HCT116 (cell line): ENCODE measurements around the gene WWTR1. TPM values are rescaled to one million over a fixed set of nuclear protein-coding genes. Genes with fewer than 3 reads are reported as not detected.

Experiments used
- ATAC-seq: fragments of 200-7000 bp; cut with Tn5 transposase; 2 replicates; pipeline ENCODE4 v1.9.1; 2020; ENCODE audit warnings: mild to moderate bottlenecking, moderate library complexity
- BruUV-seq: library from RNA; stranded (reverse); fragments of 400-500 nt; replicated peaks from 2 replicates; lab custom pipeline; 2021; lab: Mats Ljungman, UMichigan
- CTCF ChIA-PET: fragments of 300-600 bp; sonication (Branson Sonifier 250); formaldehyde crosslinking; loops from one replicate; lab custom pipeline; 2021; ENCODE audit warnings: antibody characterized with exemption; lab: Charles Lee
- POLR2A ChIA-PET: fragments of 300-600, 350-600 bp; sonication (Branson Sonifier 250); formaldehyde crosslinking; loops from one replicate; lab custom pipeline; 2021; ENCODE audit warnings: antibody characterized with exemption; lab: Charles Lee
- RAD21 ChIA-PET, 2 experiments: fragments of 300-600 bp; sonication (Branson Sonifier 250); formaldehyde crosslinking; loops; one replicate each; lab custom pipeline; 2023; ENCODE audit warnings: low total read pairs in 2 of 2; ENCODE audit not compliant: uncharacterized antibody in 2 of 2, unreplicated experiment in 2 of 2, low non-redundant PET in 1 of 2; lab: Charles Lee
- DNase-seq: peaks from one replicate; pipeline ENCODE4 v3.0.0-alpha.2; 2010; ENCODE audit warnings: low read depth, low spot score
- H2AFZ ChIP-seq: fragments of 200-600 bp; shearing (Covaris generic), sonication (generic); 2 replicates; pipeline ENCODE4 v1.6.1; 2017; ENCODE audit warnings: low read depth, mixed run types, mixed read lengths, antibody characterized with exemption, low read length; ENCODE audit not compliant: poor library complexity, severe bottlenecking
- H3K27ac ChIP-seq: 2 replicates; pipeline ENCODE4 v1.5.1; 2012; ENCODE audit warnings: low read depth, low read length
- H3K27me3 ChIP-seq: fragments of 200-600 bp; sonication (generic); 2 replicates; pipeline ENCODE4 v1.6.1; 2016; ENCODE audit warnings: mixed run types, low read length, mixed read lengths; ENCODE audit not compliant: insufficient read depth
- H3K36me3 ChIP-seq, 2 experiments: fragments of 200-500 bp in 1 of 2; fragments of 200-600 bp in 1 of 2; sonication (Bioruptor generic) in 1 of 2; sonication (generic) in 1 of 2; 2 replicates each; pipeline versions ENCODE4 v1.5.1 to v1.6.1; 2014 to 2016; ENCODE audit warnings: low read length in 2 of 2, inconsistent platforms in 1 of 2, mixed read lengths in 1 of 2, mixed run types in 1 of 2; ENCODE audit not compliant: insufficient read depth in 2 of 2, control insufficient read depth in 1 of 2
- H3K4me1 ChIP-seq, 2 experiments: fragments of 200-600 bp in 1 of 2; sonication (generic) in 1 of 2; 2 replicates each; pipeline versions ENCODE4 v1.5.1 to v1.6.1; 2012 to 2017; ENCODE audit warnings: low read length in 2 of 2, inconsistent platforms in 1 of 2, mild to moderate bottlenecking in 1 of 2, mixed read lengths in 1 of 2, mixed run types in 1 of 2, moderate library complexity in 1 of 2; ENCODE audit not compliant: insufficient read depth in 2 of 2, control insufficient read depth in 1 of 2
- H3K4me2 ChIP-seq: fragments of 200-600 bp; sonication (generic); 2 replicates; pipeline ENCODE4 v1.6.1; 2017; ENCODE audit warnings: mixed run types, low read length, mixed read lengths
- H3K4me3 ChIP-seq, 2 experiments: fragments of 200-600 bp in 1 of 2; sonication (generic) in 1 of 2; replicated peaks in 1 of 2; 2 replicates each; pipeline ENCODE4 v1.5.1; 2011 to 2016; ENCODE audit warnings: low read length in 2 of 2, control low read depth in 1 of 2, low read depth in 1 of 2, mild to moderate bottlenecking in 1 of 2, mixed read lengths in 1 of 2, mixed run types in 1 of 2
- H3K79me2 ChIP-seq: fragments of 200-600 bp; sonication (generic); 2 replicates; pipeline ENCODE4 v1.6.1; 2017; ENCODE audit warnings: mild to moderate bottlenecking, mixed run types, low read length, moderate library complexity, mixed read lengths; ENCODE audit not compliant: insufficient read depth
- H3K9ac ChIP-seq: fragments of 200-600 bp; sonication (generic); 2 replicates; pipeline ENCODE4 v1.6.1; 2016; ENCODE audit warnings: low read length, mixed read lengths
- H3K9me2 ChIP-seq: fragments of 200-600 bp; sonication (generic), shearing (Covaris generic); 2 replicates; pipeline ENCODE4 v1.6.1; 2017; ENCODE audit warnings: mixed run types, mild to moderate bottlenecking, moderate library complexity; ENCODE audit not compliant: insufficient read depth
- H3K9me3 ChIP-seq, 2 experiments: fragments of 200-500 bp in 1 of 2; fragments of 200-600 bp in 1 of 2; sonication (Bioruptor generic) in 1 of 2; sonication (generic) in 1 of 2; 2 replicates each; pipeline ENCODE4 v1.6.1; 2014 to 2017; ENCODE audit warnings: low read length in 2 of 2, mixed read lengths in 2 of 2, inconsistent platforms in 1 of 2, low read depth in 1 of 2, mild to moderate bottlenecking in 1 of 2, mixed run types in 1 of 2, moderate library complexity in 1 of 2; ENCODE audit not compliant: control insufficient read depth in 1 of 2, insufficient read depth in 1 of 2
- H4K20me1 ChIP-seq: fragments of 200-600 bp; sonication (generic), shearing (Covaris generic); 2 replicates; pipeline ENCODE4 v1.6.1; 2017; ENCODE audit warnings: mixed run types, mild to moderate bottlenecking, moderate library complexity; ENCODE audit not compliant: insufficient read depth
- CBX3 ChIP-seq: IDR thresholded peaks from 2 replicates; pipeline ENCODE4 v1.6.1; 2012; ENCODE audit warnings: low read depth
- POLR2A ChIP-seq: IDR thresholded peaks from 2 replicates; pipeline ENCODE4 v1.7.0; 2011; ENCODE audit warnings: borderline replicate concordance; ENCODE audit not compliant: insufficient read depth, insufficient read length; ENCODE audit errors: extremely low read depth
- POLR2AphosphoS5 ChIP-seq: IDR thresholded peaks from 2 replicates; pipeline ENCODE4 v1.6.1; 2011; ENCODE audit warnings: mild to moderate bottlenecking, low read depth, low read length, moderate library complexity
- SRF ChIP-seq: IDR thresholded peaks from 2 replicates; pipeline ENCODE4 v1.6.1; 2012; ENCODE audit warnings: low read depth
- TCF7L2 ChIP-seq: IDR thresholded peaks from 2 replicates; pipeline ENCODE4 v1.7.0; 2011; ENCODE audit warnings: borderline replicate concordance, inconsistent platforms; ENCODE audit not compliant: insufficient read depth, insufficient read length; ENCODE audit errors: extremely low read depth
- ZFX ChIP-seq: fragments of 450-650 bp; IDR thresholded peaks from 2 replicates; pipeline ENCODE4 v1.6.1; 2017
- intact Hi-C: fragments of 100-400 bp; cut with micrococcal nuclease; formaldehyde crosslinking; loops from 2 replicates; pipeline ENCODE4 v1.10.0; 2022
- total RNA-seq: library from RNA; stranded (reverse); gene quantifications from one replicate; pipeline ENCODE4 v1.2.1, GENCODE V29; 2021; ENCODE audit not compliant: unreplicated experiment
- TF ChIP-seq, protein P1 (sequence below): IDR thresholded peaks from 2 replicates; pipeline ENCODE4 v1.6.1; 2012; ENCODE audit warnings: low read depth

Gene WWTR1
- total RNA-seq, 1 experiment from 2014 or later = 46.9 TPM

DNA sequence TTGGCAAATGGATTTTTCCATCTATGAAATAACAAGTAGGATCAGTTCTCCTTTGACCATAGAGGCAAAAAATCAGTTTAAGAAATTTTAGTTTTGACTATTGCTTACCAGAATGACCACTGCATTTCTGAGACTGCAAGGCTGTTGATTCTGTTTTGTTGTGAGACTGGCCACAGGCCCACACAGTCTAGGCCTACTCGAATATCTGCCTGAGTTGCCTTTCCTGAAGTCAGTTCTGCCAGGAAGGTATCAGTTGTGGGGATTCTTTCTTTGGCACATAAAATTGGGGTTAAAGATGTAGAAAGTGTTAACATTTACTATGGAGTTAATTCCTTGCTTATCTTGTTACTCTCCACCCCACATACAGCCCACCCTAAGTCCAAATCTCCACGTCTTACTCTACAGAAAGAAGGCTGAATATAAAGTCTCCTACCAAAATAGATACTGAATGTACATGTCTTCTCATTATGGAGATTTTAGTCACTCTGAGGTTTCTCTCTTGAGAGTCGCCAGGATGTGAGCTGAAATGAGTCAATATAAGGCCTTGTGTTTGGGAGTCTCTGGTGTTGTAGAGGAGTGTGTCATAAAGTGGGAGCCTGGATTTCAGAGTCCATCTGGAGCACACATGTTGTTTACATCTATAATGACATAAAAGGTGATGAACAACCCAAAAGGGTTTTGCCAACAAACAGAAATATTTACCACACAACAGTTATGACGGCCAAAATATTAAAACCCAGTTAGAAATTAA lies 45.0 kb upstream of the WWTR1 start:
- Histone ChIP-seq H2AFZ (no peak overlapping the region), H3K9me2 (no peaks in the 10 kb centered on the region), H3K36me3 (no peaks in the 10 kb centered on the region), H3K4me2 (no peak overlapping the region), H3K9ac (no peak overlapping the region), H3K27me3 (no peaks in the 10 kb centered on the region), H4K20me1 (no peaks in the 10 kb centered on the region), H3K4me3 (no peak overlapping the region), H3K27ac (no peak overlapping the region), H3K79me2 (no peaks in the 10 kb centered on the region), H3K4me1 (no peaks in the 10 kb centered on the region), H3K9me3 (peaks cover under 1 to 6% of the 10 kb centered on the region in 2 experiments; a peak in 2 of 4 replicates)
- DNase-seq (no peak), ATAC-seq (no peak)
- intact Hi-C loops = no loop called here
- ChIA-PET RAD21 (no interaction called here), CTCF (no interaction called here), POLR2A (no interaction called here)
- no TSS peak for BruUV-seq
- no peak for TF ChIP-seq CBX3
- TF ChIP-seq TCF7L2 = no peak
- no peak for TF ChIP-seq POLR2AphosphoS5
- TF ChIP-seq SRF = no peak
- no peak for TF ChIP-seq POLR2A
- no peak for TF ChIP-seq ZFX
- TF ChIP-seq, protein P1, sequence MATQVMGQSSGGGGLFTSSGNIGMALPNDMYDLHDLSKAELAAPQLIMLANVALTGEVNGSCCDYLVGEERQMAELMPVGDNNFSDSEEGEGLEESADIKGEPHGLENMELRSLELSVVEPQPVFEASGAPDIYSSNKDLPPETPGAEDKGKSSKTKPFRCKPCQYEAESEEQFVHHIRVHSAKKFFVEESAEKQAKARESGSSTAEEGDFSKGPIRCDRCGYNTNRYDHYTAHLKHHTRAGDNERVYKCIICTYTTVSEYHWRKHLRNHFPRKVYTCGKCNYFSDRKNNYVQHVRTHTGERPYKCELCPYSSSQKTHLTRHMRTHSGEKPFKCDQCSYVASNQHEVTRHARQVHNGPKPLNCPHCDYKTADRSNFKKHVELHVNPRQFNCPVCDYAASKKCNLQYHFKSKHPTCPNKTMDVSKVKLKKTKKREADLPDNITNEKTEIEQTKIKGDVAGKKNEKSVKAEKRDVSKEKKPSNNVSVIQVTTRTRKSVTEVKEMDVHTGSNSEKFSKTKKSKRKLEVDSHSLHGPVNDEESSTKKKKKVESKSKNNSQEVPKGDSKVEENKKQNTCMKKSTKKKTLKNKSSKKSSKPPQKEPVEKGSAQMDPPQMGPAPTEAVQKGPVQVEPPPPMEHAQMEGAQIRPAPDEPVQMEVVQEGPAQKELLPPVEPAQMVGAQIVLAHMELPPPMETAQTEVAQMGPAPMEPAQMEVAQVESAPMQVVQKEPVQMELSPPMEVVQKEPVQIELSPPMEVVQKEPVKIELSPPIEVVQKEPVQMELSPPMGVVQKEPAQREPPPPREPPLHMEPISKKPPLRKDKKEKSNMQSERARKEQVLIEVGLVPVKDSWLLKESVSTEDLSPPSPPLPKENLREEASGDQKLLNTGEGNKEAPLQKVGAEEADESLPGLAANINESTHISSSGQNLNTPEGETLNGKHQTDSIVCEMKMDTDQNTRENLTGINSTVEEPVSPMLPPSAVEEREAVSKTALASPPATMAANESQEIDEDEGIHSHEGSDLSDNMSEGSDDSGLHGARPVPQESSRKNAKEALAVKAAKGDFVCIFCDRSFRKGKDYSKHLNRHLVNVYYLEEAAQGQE = no peak
